ENCODE data around the gene TDRD1.

TDRD1 gene

DNA sequence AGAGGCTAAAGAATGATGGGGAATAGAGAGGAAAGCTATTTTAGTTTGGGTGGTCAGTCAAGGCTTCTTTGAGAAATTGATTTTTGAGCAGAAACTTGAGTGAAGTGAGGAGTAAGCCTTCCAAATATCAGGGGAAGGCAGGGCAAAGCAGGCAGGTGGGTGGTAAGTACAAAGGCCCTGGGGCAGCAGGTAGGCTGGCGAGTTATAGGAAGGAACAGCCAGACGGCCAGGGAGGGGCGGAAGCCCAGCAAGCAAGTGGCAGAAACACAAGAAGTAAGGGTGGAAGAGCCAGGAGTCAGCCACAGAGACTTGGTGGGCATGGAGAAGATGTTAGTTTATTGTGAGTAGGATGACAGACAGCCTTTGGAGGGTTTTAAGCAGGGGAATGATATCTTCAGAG is 94.8 kb downstream of the TDRD1 start:
- DNase-seq: no peak

DNA sequence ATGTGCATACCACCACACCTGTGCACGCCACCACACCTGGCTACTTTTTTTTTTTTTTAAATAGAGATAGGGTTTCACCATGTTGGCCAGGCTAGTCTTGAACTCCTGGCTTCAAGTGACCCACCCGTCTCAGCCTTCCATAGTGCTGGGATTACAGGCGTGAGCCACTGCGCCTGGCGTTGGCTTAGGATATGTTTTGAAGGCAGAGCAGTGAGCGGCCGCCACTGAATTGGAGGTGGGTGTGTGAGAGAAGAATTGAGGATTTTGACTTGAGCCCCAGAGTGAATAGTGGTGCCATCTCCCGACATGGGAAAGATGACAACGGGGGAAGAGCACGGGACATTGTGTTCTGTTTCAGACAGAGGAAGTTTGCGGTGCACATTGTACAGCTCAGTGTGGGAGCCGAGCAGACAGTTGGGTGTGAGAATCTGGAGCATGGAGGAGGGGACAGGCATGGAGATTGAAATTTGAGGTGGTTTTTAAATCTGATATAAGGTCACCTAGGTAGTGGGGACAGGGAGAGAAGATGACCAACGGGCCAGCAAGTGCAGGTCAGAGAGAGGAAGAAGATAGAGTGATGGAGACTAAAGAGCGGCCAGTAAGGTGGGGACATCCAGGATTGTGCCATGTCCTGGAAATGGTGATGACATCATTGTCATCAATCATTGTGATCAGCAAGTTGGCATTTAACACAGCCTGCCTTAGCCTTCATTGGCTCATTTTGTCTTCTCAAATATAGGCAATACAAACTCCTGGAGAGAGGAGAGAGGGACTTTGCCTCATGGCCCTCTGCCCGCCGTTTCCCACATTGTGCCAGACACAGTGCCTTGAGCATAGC is 95.7 kb downstream of the TDRD1 start:
- DNase-seq: no peak

DNA sequence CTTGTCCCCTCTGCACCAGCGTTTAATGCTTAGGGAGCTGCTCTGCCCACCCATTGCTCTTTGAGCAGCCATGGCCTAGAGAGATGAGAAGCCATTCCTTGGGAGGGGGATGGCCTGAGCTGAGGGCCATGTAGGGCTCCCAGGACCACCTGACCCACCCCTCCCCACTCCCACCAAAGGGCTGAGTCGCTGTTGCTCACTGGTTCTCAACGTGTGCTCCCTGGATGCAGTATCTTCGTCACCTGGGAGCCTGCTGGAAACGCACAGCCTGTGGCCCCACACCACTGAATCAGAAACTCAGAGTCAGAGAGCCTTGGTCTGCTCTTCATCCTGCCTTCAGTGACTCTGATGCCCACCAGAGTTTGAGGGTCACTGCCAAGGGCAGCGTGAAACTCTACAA is 96.9 kb downstream of the TDRD1 start:
- DNase-seq: no peak

DNA sequence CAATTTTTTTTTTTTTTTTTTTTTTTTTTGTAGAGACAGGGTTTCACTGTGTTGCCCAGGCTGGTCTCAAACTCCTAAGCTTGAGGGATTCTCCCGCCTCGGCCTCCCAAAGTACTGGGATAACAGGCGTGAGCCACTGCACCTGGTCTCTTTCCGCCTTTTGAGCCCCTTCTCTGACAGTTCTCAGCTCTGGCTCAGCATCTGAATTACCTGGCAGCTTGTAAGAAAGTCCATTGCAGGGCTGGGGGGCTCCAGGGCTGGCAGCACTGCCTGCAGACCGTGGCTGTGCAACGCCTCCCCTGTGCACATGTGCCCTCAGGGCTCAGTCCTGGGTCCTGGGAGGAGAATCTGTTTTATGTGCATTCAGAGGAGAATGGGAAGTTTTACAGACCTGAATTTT is 97.5 kb downstream of the TDRD1 start:
- no peak for DNase-seq

DNA sequence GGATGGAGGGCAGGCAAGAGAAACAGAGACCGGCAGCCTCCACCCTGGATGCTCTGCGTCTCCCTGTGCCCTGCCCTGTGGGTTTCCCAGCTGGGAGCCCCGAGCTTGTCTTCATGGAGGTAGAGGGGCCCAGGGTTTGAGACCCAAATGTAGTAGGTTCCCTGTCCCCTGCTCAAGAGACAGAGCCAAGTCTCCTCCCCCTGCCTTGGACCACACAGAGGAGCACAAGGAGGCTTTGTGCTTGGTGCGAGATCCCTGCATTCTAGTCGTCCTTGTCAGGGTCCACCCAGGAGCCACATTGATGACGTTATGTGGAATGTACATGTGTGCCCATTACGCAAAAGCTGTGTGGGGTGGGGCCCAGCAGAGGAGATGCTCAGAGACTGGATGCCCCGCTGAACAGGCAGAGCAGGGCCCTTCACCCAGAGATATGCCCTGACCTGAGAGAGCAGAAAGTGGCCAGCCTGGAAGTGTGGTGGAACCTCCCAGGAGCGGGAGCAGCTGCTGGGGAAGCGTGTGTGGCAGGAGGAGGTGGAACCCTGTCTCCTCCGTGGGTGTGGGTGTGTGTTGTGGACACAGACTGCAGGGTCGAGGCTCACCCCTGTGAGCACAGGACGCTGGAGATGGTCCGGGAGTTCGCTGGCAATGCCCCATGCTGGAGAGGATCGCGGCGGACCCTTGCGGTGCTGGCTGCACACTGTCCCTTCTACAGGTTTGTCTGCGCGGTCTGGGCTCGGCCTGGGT is 99.2 kb downstream of the TDRD1 start:
- DNase-seq: no peak

DNA sequence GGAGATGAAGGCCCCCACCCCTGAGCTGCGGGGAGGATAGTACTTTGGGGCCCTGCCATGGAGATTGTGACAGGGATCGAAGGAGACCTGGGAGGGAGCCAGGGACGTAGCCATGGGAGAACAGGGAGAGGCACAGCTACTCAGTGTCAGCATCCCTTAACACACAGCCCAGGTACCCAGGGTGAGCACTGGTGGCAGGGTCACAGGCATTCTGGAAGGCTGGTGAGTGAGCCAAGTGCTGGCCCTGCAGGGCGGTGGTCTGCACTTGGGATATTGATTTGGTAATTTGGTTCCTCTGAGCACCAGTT is 99.7 kb downstream of the TDRD1 start:
- no peak for DNase-seq

DNA sequence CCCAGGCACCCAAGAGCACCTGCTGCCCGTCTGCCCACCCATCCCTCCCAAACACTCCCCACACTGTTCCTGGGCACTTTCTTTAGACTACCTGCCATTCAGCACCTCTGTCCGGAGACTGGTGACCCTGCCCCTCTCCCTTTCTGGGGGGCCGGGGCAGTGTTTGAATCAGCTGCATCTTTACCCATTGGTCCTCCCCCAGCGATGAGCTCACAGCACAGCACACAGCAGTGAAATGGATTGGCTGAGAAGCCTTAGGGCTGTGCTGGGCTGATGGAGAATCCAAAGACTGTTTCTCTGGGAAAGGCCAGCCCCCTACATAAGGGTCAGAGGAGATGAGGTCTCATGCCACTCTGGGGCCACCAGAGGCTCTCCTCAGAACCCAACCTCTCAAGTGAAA is 100.1 kb downstream of the TDRD1 start:
- no peak for DNase-seq

DNA sequence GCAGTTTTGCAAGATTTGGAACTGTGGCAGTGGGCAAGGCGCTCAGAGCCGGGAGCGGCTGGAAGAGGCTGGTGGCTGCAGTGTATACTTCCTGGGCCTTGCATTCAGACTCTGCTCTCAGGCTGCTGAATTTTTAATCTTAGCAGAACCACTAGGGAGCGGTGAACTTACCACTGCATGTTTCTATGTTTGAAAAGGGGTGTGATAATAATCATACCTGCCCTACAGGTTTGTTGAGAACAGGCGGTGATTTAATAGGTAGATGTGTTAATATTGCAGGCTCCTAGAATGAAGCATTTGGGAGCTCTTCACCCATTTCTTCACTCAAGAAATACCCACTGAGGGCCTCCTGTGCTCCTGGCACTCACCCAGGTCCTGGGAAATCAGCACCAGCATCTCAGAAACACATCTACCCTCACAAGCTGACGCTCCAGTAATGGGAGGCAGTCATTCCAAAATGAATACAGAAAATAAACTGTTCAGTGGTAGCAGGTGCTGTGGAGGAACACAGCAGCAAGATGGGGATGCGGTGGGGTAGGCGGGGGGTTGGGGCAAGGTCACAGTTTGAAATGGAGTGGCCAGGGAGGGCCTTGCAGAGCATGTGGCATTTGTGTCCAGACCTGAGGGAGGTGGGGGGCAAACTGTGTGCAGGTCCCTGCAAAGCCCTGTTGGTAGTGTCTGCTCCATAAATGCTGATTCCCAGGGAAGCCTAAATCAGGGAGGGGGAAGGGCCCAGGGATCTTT is 100.9 kb downstream of the TDRD1 start:
- no peak for DNase-seq

DNA sequence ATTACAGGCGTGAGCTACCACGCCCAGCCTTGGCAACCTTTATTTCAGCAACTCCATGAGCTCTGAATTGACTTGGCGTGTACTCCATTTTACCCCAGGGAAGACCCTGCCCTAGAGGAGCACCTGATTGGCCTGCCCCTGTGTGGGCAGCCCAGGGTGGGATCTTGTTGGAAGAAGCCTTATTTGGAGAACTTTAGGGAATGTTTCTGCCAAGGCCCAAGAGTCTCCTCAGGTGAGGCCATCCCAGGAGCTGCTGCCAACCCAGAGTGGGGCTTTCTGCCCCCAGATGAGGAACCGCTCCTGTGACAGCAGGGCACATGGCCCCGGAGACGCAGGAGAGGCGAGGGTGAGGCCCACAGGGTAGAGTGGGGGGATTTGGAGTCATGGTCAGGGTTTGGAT is 101.9 kb downstream of the TDRD1 start:
- DNase-seq: no peak

DNA sequence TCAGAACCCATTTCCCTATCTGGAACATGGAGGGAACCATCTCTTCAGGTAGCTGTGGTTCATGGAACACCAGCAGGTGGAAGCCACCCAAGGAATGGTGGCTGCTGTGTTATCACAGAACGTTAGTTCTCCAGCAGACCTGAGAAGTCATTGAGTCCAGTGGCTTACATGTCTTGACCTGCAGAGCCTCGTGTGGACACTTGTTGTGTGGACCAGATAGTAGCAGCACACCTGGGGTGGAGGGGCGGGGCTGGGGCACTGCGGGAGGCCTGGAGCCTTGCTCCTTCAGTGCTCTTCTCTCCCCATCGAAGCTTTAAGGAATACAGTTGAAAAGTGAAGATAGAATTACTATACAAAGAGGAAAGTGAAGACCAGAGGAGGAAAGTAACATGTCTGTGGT is 102.3 kb downstream of the TDRD1 start:
- no peak for DNase-seq

All from NCI-H1092 (cell line).